NCI-H748 treated with DMSO at 0.1 percent for 48 hours (cell line): ENCODE results near the gene HDAC4.

Experiments used
- DNase-seq: peaks from one replicate; lab custom pipeline; 2025; lab: John Stamatoyannopoulos, UW

The HDAC4 gene

GRCh38 chr2:239236043-239236807 is 164.6 kb downstream of the HDAC4 start:
- no peak for DNase-seq

GRCh38 chr2:239235311-239235710 is 165.5 kb downstream of the HDAC4 start:
- DNase-seq = no peak

GRCh38 chr2:239234191-239235175 is 166.3 kb downstream of the HDAC4 start:
- no peak for DNase-seq

- DNase-seq = no peak
Measured at GRCh38 chr2:239233576-239233975, 167.2 kb downstream of the HDAC4 start.

GRCh38 chr2:239232195-239232578 is 168.6 kb downstream of the HDAC4 start:
- DNase-seq = no peak

GRCh38 chr2:239231231-239232194 is 169.3 kb downstream of the HDAC4 start:
- no peak for DNase-seq

GRCh38 chr2:239230318-239231052 is 170.3 kb downstream of the HDAC4 start:
- no peak for DNase-seq

- DNase-seq = no peak
Measured at GRCh38 chr2:239229545-239230279, 171.1 kb downstream of the HDAC4 start.

- DNase-seq = no peak
Measured at GRCh38 chr2:239227661-239228371, 173.0 kb downstream of the HDAC4 start.

- no peak for DNase-seq
Measured at GRCh38 chr2:239226677-239227581, 173.9 kb downstream of the HDAC4 start.

GRCh38 chr2:239225871-239226561 is 174.8 kb downstream of the HDAC4 start:
- no peak for DNase-seq

- no peak for DNase-seq
Measured at GRCh38 chr2:239225371-239225851, 175.4 kb downstream of the HDAC4 start.

GRCh38 chr2:239224955-239225354 is 175.9 kb downstream of the HDAC4 start:
- DNase-seq = no peak

GRCh38 chr2:239224199-239224570 is 176.6 kb downstream of the HDAC4 start:
- no peak for DNase-seq

- DNase-seq = no peak
Measured at GRCh38 chr2:239223310-239224198, 177.3 kb downstream of the HDAC4 start.

GRCh38 chr2:239222706-239223309 is 178.0 kb downstream of the HDAC4 start:
- DNase-seq = no peak

GRCh38 chr2:239222312-239222660 is 178.5 kb downstream of the HDAC4 start:
- no peak for DNase-seq
